Gastroesophageal sphincter (tissue), 3 donors: ENCODE results near the gene ACBD5.

Experiments
- CTCF ChIP-seq, 4 experiments: fragments of 200-600 bp in 2 of 4; fragments of 450-650 bp in 2 of 4; sonication (generic) in 1 of 4; IDR thresholded peaks; one replicate each; pipeline ENCODE4 v1.5.1; 2017 to 2019; ENCODE audit warnings: antibody characterized with exemption in 4 of 4, mild to moderate bottlenecking in 2 of 4, moderate library complexity in 2 of 4
- POLR2A ChIP-seq, 2 donors: fragments of 450-650 bp; IDR thresholded peaks; one replicate each; pipeline ENCODE4 v1.6.1; 2017; ENCODE audit warnings: antibody characterized with exemption in 2 of 2, mild to moderate bottlenecking in 2 of 2, moderate library complexity in 1 of 2
- POLR2AphosphoS5 ChIP-seq: sonication (generic); formaldehyde crosslinking; IDR thresholded peaks from one replicate; pipeline ENCODE4 v1.6.1; 2017; ENCODE audit warnings: antibody characterized with exemption

- TF ChIP-seq POLR2A (IDR thresholded peaks at IDR 0.05) = no peak
- TF ChIP-seq CTCF (IDR thresholded peaks at IDR 0.05) = no peak
- TF ChIP-seq POLR2AphosphoS5 = no peak
These were observed 42.5 kb downstream of the ACBD5 start for GRCh38 chr10:27197980-27198620.
